DMS79 (cell line): ENCODE data around the gene RAB24.

Experiments
- DNase-seq: peaks from one replicate; lab custom pipeline; 2025; lab: John Stamatoyannopoulos, UW

The RAB24 gene

DNA sequence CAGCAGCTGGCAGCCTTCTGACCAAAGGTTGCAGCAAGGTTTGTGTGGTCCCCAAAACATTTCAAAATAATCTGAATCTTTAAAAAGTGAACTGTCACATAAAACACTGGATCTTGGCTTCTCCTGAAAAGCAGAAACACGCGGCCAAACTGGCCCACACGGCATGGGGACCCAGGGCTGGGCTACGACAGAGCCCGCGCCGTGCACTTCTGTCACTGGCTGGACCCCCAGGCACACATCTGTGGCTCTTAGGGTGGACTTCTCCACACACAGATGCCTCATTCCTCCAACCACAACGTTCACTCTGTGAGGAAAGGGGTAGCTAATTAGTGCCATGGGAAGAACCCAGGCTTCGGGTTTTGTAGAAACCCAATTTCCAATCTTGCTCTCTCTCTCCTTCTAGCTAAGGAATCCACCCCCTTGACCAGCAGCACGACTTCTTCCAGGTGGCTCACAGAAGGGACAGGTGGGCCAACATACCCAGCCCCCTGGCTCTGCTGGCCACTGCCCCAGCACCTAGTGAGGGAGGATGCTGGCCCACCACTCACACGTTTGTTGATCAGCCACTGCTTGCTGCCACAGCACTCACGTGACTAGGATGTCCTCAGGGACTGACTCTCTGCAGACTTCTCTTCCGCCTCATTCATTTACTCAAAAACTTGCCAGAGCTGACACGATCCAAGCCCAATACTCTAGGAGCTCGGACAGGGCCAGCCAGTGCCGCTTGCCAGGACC lies 30.1 kb upstream of the RAB24 start:
- no peak for DNase-seq

- no peak for DNase-seq
Measured at GRCh38 chr5:177332896-177333260, 29.4 kb upstream of the RAB24 start.

DNA sequence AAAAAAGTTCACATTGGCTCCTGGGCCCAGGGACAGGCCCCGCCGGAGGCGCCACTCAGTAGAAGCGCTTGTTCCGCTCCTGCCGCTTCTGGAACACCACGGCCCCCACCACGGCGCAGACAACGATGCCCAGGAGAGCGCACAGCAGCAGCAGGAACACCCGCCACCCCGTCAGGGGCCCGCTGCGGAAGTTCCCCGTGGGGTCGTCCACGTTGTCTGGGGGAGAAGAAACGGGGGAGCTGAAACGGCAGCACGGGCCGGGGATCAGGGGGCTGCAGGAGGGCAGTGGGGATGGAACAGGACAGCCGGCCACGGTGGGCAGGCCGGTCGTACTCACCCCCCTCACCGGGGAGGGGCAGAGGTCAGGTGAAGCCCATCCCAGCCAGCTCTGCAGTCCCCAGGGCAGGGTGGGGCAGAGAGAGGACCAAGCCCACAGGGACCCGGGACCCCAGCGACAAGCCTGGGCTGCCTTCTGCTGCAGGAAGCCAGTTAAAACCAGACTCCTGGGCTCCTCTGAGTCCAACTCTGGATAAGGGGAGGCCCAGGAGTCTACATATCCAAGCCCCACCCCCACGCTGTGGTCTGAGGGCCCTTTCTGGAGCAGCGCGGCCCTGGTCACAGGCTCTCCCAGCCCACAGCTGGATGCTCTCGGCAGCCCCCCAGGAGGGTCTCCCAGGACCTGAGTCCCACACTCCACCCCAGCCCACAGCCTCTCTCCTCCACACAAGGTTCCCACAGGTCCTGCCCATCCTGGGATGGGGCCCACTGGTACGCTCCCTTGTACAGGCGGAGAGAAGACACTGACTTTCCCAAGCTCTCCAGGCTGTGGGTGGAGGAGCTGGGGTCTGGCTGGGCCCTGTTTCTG lies 28.7 kb upstream of the RAB24 start:
- DNase-seq: no peak

GRCh38 chr5:177330991-177331842 lies 27.7 kb upstream of the RAB24 start:
- DNase-seq: no peak

DNA sequence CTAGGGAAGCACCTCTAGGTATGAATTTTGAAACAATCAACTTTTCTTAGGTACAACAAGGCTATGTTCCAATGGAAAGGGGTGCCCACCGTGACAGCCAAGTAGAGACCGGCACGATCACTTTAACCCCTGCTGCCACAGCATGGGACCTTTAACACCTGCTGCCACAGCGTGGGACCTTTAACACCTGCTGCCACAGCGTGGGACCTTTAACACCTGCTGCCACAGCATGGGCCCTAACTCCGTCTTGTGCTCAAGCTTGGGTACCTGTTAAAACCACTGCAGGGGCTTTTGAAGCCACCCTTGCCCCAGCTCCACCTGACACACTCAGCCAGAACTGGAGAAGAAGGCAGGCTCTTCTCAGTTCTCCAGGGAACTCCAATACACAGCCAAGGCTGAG lies 26.4 kb upstream of the RAB24 start:
- no peak for DNase-seq

GRCh38 chr5:177328545-177329231 lies 25.2 kb upstream of the RAB24 start:
- DNase-seq: no peak

- DNase-seq: no peak
Measured at GRCh38 chr5:177327539-177328522, 24.3 kb upstream of the RAB24 start.

- no peak for DNase-seq
Measured at GRCh38 chr5:177325868-177326381, 22.4 kb upstream of the RAB24 start.

DNA sequence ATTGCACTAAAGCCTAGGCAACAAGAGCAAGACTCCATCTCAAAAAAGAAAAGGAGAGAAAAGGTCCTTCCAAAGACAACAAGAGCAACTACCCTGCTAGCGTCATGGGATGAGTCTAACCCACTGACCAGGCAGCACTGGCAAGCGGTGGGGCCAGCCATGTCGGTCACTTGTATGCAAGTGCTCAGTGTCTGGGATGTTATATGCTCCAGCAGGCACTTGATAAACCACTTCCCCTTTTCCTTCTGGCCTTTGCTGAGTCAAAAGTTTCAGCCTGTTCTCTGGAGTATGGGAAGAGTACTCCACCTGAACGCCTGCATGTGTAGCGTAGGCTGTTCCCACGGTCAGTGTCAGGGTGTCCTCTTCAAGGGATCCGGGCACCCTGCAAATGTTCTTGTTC lies 17.4 kb upstream of the RAB24 start:
- no peak for DNase-seq

DNA sequence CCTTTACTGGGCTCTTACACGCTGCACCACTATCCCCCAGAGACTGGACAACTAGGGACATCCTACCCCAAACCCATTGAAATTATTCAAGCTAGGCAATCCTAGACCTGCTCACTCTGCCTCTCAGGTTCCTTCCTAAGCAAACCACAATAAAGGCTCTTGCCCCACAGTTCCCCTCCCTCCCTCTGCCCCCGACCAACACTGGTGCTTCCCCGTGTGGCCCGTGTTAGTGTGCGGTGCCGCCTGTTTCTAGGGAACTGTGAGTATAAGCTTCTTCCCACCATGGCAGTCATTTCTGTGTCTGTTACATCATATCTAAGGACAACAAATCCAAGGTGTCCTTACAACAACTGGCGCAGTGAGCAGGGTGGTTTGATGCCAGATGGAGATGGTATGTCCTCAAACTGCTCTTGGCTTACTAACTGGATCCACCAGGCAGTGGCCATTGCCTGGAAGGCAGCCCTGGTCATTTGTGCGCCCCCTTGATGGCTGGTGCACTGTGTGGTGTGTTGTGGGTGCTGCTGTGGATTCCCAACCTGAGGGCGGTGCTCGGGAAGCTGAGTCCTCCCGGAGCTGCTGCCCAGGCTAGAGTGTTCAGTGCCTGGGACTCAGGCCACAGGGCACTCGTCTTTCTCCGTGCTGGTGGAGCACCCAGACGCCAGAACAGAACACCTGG lies 16.5 kb upstream of the RAB24 start:
- no peak for DNase-seq

- DNase-seq: no peak
Measured at GRCh38 chr5:177317959-177318377, 14.4 kb upstream of the RAB24 start.

- no peak for DNase-seq
Measured at GRCh38 chr5:177316005-177316404, 12.5 kb upstream of the RAB24 start.

GRCh38 chr5:177315411-177315810 lies 11.9 kb upstream of the RAB24 start:
- DNase-seq: no peak

- no peak for DNase-seq
Measured at GRCh38 chr5:177314376-177315342, 11.1 kb upstream of the RAB24 start.

DNA sequence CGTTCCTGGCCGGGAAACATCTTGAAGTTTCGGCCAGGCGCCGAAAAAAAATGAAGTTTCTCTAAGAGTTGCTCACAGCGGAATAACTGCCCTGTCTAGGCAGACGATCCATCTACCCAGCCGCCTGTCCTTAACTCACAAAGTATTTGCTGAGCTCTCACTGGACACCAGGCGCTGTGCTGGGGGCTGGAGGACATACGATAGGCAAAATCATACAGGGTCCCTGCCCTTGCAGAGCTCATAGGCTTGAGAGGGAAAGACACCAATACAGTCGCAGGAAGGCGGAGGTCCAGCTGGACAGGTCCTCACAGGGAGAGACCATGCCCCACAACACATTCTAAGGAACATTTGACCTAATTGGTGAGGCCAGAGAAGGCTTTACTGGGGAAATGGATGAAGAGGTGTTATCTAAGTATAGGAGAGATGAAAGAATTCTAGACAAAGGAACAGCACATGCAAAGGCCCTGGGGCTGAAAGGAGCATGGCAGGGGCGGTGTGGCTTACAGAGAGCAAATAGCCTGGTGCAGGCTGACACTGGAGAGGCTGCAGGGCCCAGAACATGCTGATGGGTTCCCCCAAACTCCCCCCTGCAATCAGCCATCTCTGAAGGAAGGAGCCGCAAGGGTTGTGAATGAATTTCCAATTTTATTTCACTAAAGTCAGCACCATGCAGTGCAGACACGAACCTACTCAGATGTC lies 10.2 kb upstream of the RAB24 start:
- DNase-seq: no peak

- DNase-seq: no peak
Measured at GRCh38 chr5:177312649-177313181, 9.2 kb upstream of the RAB24 start.

- DNase-seq: peak; percentile 83
Measured at GRCh38 chr5:177311723-177312648, 8.5 kb upstream of the RAB24 start, which contains the start of gene MXD3. Gene MXD3 (minus strand): TSS chr5:177311898. CDS start chr5:177311830, 68 bp downstream.
